HPDE6-E6E7 (cell line): Measurements from ENCODE around the gene SIK2.
"Not testable (repeated sequence)": the region's sequence is repeated elsewhere in the genome, so short reads cannot be mapped to it uniquely, and the experiment has no call there.

Experiments used
- DNase-seq: peaks from one replicate; pipeline ENCODE4 v3.0.0; 2011; ENCODE audit warnings: missing footprints; ENCODE audit errors: extremely low spot score

SIK2 gene

GRCh38 chr11:111624608-111625007 lies 22.4 kb downstream of the SIK2 start:
- DNase-seq, result no peak

GRCh38 chr11:111627591-111627990 lies 25.3 kb downstream of the SIK2 start:
- DNase-seq, result no peak

GRCh38 chr11:111629499-111629898 lies 27.2 kb downstream of the SIK2 start:
- no peak for DNase-seq

GRCh38 chr11:111631024-111631665 lies 28.9 kb downstream of the SIK2 start:
- DNase-seq, result no peak

- no peak for DNase-seq
Observed at GRCh38 chr11:111631666-111632039, 29.4 kb downstream of the SIK2 start.

- DNase-seq, result no peak
Observed at GRCh38 chr11:111632516-111633220, 30.4 kb downstream of the SIK2 start.

GRCh38 chr11:111633248-111633647 lies 31.0 kb downstream of the SIK2 start:
- DNase-seq, result no peak

GRCh38 chr11:111633756-111634362 lies 31.6 kb downstream of the SIK2 start:
- no peak for DNase-seq

- DNase-seq, result no peak
Observed at GRCh38 chr11:111634981-111635705, 32.9 kb downstream of the SIK2 start.

- DNase-seq, result no peak
Observed at GRCh38 chr11:111635706-111636045, 33.4 kb downstream of the SIK2 start.

GRCh38 chr11:111637885-111638284 lies 35.6 kb downstream of the SIK2 start:
- no peak for DNase-seq

- DNase-seq, result no peak
Observed at GRCh38 chr11:111639226-111639925, 37.1 kb downstream of the SIK2 start.

GRCh38 chr11:111641339-111642015 lies 39.2 kb downstream of the SIK2 start:
- no peak for DNase-seq

- no peak for DNase-seq
Observed at GRCh38 chr11:111642542-111642941, 40.3 kb downstream of the SIK2 start.

GRCh38 chr11:111644922-111645321 lies 42.7 kb downstream of the SIK2 start:
- DNase-seq, result no peak

- no peak for DNase-seq
Observed at GRCh38 chr11:111645657-111646316, 43.5 kb downstream of the SIK2 start.

- DNase-seq, result peak; percentile 38
Observed at GRCh38 chr11:111651336-111651735, 49.1 kb downstream of the SIK2 start.

GRCh38 chr11:111652184-111652583 lies 49.9 kb downstream of the SIK2 start:
- DNase-seq, result no peak

- no peak for DNase-seq
Observed at GRCh38 chr11:111654601-111655000, 52.4 kb downstream of the SIK2 start.

- DNase-seq, result no peak
Observed at GRCh38 chr11:111655924-111656323, 53.7 kb downstream of the SIK2 start.

GRCh38 chr11:111657905-111658304 lies 55.7 kb downstream of the SIK2 start:
- not testable (repeated sequence) for DNase-seq
